H1 (cell line): ENCODE results near the gene KLHDC1. TPM values are rescaled to one million over a fixed set of nuclear protein-coding genes. Genes with fewer than 3 reads are reported as not detected.

Experiments
- polyA plus RNA-seq, 7 experiments: library from polyadenylated mRNA; depleted of rRNA in 3 of 7; stranded (reverse) in 5 of 7; unstranded in 2 of 7; fragments of >200 nt in 5 of 7; fragments of 200-250 nt in 2 of 7; gene quantifications; 1 replicate in 5 of 7; 2 replicates in 1 of 7; 4 replicates in 1 of 7; pipeline versions ENCODE4 v1.2.1 to v1.2.3, GENCODE V29; 2011 to 2013; ENCODE audit warnings: missing spikeins in 2 of 7, mixed read lengths in 2 of 7
- small RNA-seq: library from polyadenylated mRNA; stranded (forward); fragments of <200 nt; extraction: miRNeasy Mini kit (QIAGEN cat#:217004); gene quantifications from one replicate; pipeline ENCODE3, GENCODE V24; 2013; ENCODE audit not compliant: insufficient read depth
- total RNA-seq: library from RNA; stranded (reverse); fragmentation: NEBNext Ultra II Directional; extraction: Animal tissue kit (Norgen Biotek cat#: 25700); gene quantifications from 2 replicates; pipeline ENCODE4 v1.2.1, GENCODE V29; 2021

Gene KLHDC1
- total and polyA plus RNA-seq, 2 of the 8 experiments (the other 6 are each of a cell fraction or from before 2014, with no cell fraction given), result 0.08 TPM; not detected in 1

Small RNA genes lying within 50 kb of the gene (small RNA-seq; reads per million reads assigned to genes)
- gene RNU6ATAC30P, result not detected

Other genes with a start within 250 kb of the KLHDC1 start
- 2,193 and 2,231 TPM in 2 replicates for gene RPS29, start 106.7 kb upstream of the KLHDC1 start, total RNA-seq
- gene RPS29, start 106.7 kb upstream of the KLHDC1 start, polyA plus RNA-seq (2011; rRNA removed), result 23,165 and 25,452 TPM in 2 replicates
- gene LRR1, start 94.2 kb upstream of the KLHDC1 start, total RNA-seq, result 37.5 and 37.7 TPM in 2 replicates
- 17.9 and 30.7 TPM in 2 replicates for gene LRR1, start 94.2 kb upstream of the KLHDC1 start, polyA plus RNA-seq (2011; rRNA removed)
- gene RPL36AL, start 72.5 kb upstream of the KLHDC1 start, total RNA-seq, result 230 and 233 TPM in 2 replicates
- gene RPL36AL, start 72.5 kb upstream of the KLHDC1 start, polyA plus RNA-seq (2011; rRNA removed), result 79.0 and 138 TPM in 2 replicates
- 23.7 and 24.5 TPM in 2 replicates for gene MGAT2, start 72.3 kb upstream of the KLHDC1 start, total RNA-seq
- gene MGAT2, start 72.3 kb upstream of the KLHDC1 start, polyA plus RNA-seq (2011; rRNA removed), result 10.0 and 10.6 TPM in 2 replicates
- gene DNAAF2, start 57.9 kb upstream of the KLHDC1 start, total RNA-seq, result 27.5 and 30.0 TPM in 2 replicates
- gene DNAAF2, start 57.9 kb upstream of the KLHDC1 start, polyA plus RNA-seq (2011; rRNA removed), result 12.2 and 13.1 TPM in 2 replicates
- 31.2 and 34.0 TPM in 2 replicates for gene POLE2, start 4.9 kb upstream of the KLHDC1 start, total RNA-seq
- 24.5 and 41.7 TPM in 2 replicates for gene POLE2, start 4.9 kb upstream of the KLHDC1 start, polyA plus RNA-seq (2011; rRNA removed)
- 43.4 and 47.3 TPM in 2 replicates for gene KLHDC2, start 75.0 kb downstream of the KLHDC1 start, total RNA-seq
- gene KLHDC2, start 75.0 kb downstream of the KLHDC1 start, polyA plus RNA-seq (2011; rRNA removed), result 24.7 and 32.9 TPM in 2 replicates
- gene NEMF, start 159.7 kb downstream of the KLHDC1 start, total RNA-seq, result 44.5 and 45.5 TPM in 2 replicates
- gene NEMF, start 159.7 kb downstream of the KLHDC1 start, polyA plus RNA-seq (2011; rRNA removed), result 7.4 and 8.3 TPM in 2 replicates
- 56.7 and 56.9 TPM in 2 replicates for gene ARF6, start 200.0 kb downstream of the KLHDC1 start, total RNA-seq
- gene ARF6, start 200.0 kb downstream of the KLHDC1 start, polyA plus RNA-seq (2011; rRNA removed), result 17.2 and 20.8 TPM in 2 replicates